HepG2 (cell line): Measurements from ENCODE around the gene SASH1. TPM values are rescaled to one million over a fixed set of nuclear protein-coding genes. Genes with fewer than 3 reads are reported as not detected.

Experiments used
- ATAC-seq: fragments of 200-7000 bp; cut with Tn5 transposase; 3 replicates; pipeline ENCODE4 v1.9.1; 2020; ENCODE audit warnings: mild to moderate bottlenecking, moderate library complexity
- BruUV-seq: library from RNA; stranded (reverse); fragments of 400-500 nt; replicated peaks from 2 replicates; lab custom pipeline; 2021; lab: Mats Ljungman, UMichigan
- CTCF ChIA-PET: fragments of 300-600 bp; formaldehyde crosslinking; extraction: SDS; loops from one replicate; lab custom pipeline; 2021; ENCODE audit warnings: low total read pairs, inconsistent platforms, low intra/inter-chr PET ratio; lab: Yijun Ruan, JAX
- POLR2A ChIA-PET: fragments of 350-600 bp; sonication (Branson Sonifier 250); formaldehyde crosslinking; loops from one replicate; lab custom pipeline; 2020; ENCODE audit warnings: antibody characterized with exemption, inconsistent platforms; lab: Yijun Ruan, JAX
- DNase-seq: peaks from one replicate; pipeline ENCODE4 v3.0.0-alpha.2; 2015; ENCODE audit warnings: low spot score
- FAIRE-seq: peaks from 3 replicates; lab custom pipeline; 2011; peaks lifted over from hg19 to GRCh38; lab: Jason Lieb, UNC
- H2AFZ ChIP-seq: one replicate; pipeline ENCODE4 v1.6.1; 2011; ENCODE audit warnings: low read length, inconsistent platforms
- H3K27ac ChIP-seq: fragments of 300-600 bp; 3 replicates; pipeline ENCODE4 v1.8.0; 2011; ENCODE audit warnings: mixed run types, mild to moderate bottlenecking, mixed read lengths, low read length, inconsistent platforms; ENCODE audit not compliant: insufficient read depth; ENCODE audit errors: extremely low read length
- H3K27me3 ChIP-seq, 2 experiments: fragments of 200-600 bp in 1 of 2; 2 replicates in 1 of 2; 3 replicates in 1 of 2; pipeline versions ENCODE4 v1.6.0 to v1.8.0; 2011; ENCODE audit warnings: low read length in 2 of 2, mild to moderate bottlenecking in 2 of 2, moderate library complexity in 2 of 2, inconsistent platforms in 1 of 2; ENCODE audit not compliant: insufficient read depth in 2 of 2, control insufficient read depth in 1 of 2
- H3K36me3 ChIP-seq, 2 experiments: fragments of 200-600 bp in 1 of 2; replicated peaks in 1 of 2; 2 replicates in 1 of 2; 3 replicates in 1 of 2; pipeline versions ENCODE4 v1.5.1 to v1.8.0; 2011; ENCODE audit warnings: low read length in 2 of 2, inconsistent platforms in 1 of 2; ENCODE audit not compliant: insufficient read depth in 2 of 2, control insufficient read depth in 1 of 2
- H3K4me1 ChIP-seq: 2 replicates; pipeline ENCODE4 v1.5.1; 2012; ENCODE audit warnings: low read length, inconsistent platforms; ENCODE audit not compliant: insufficient read depth
- H3K4me2 ChIP-seq: 2 replicates; pipeline ENCODE4 v1.6.0; 2011; ENCODE audit warnings: low read depth, low read length, inconsistent platforms
- H3K4me3 ChIP-seq, 3 experiments: fragments of 200-600 bp in 1 of 3; sonication (generic), shearing (Covaris generic) in 1 of 3; replicated peaks in 1 of 3; 2 replicates each; pipeline ENCODE4 v1.5.1; 2011 to 2016; ENCODE audit warnings: low read length in 3 of 3, inconsistent platforms in 2 of 3, low read depth in 2 of 3, mild to moderate bottlenecking in 2 of 3, control low read depth in 1 of 3, mixed read lengths in 1 of 3; ENCODE audit not compliant: insufficient read depth in 1 of 3
- H3K79me2 ChIP-seq: one replicate; pipeline ENCODE4 v1.6.1; 2011; ENCODE audit warnings: low read length, inconsistent platforms; ENCODE audit not compliant: insufficient read depth
- H3K9ac ChIP-seq: 2 replicates; pipeline ENCODE4 v1.6.0; 2011; ENCODE audit warnings: mild to moderate bottlenecking, low read depth, low read length, inconsistent platforms; ENCODE audit not compliant: insufficient read depth
- H3K9me3 ChIP-seq: 2 replicates; pipeline ENCODE4 v1.5.1; 2012; ENCODE audit warnings: mild to moderate bottlenecking, low read length
- H4K20me1 ChIP-seq: 2 replicates; pipeline ENCODE4 v1.6.0; 2011; ENCODE audit warnings: inconsistent platforms, mild to moderate bottlenecking, low read length, moderate library complexity; ENCODE audit not compliant: insufficient read depth
- BHLHE40 ChIP-seq: IDR thresholded peaks from 2 replicates; pipeline ENCODE4 v1.6.1; 2011; ENCODE audit warnings: low read length, improper control_type of control experiment
- KLF16 ChIP-seq, 2 experiments: sonication (generic) in 1 of 2; formaldehyde crosslinking in 1 of 2; IDR thresholded peaks; 2 replicates each; pipeline versions ENCODE4 v1.6.1 to v1.8.0; 2016 to 2023; ENCODE audit warnings: missing genetic modification reagents in 2 of 2, missing compliant biosample characterization in 1 of 2
- MYC ChIP-seq: sonication (generic); formaldehyde crosslinking; IDR thresholded peaks from 2 replicates; pipeline ENCODE4 v1.9.0; 2021; ENCODE audit warnings: missing genetic modification reagents, borderline replicate concordance
- POLR2A ChIP-seq, 2 experiments: IDR thresholded peaks; 2 replicates each; pipeline ENCODE4 v1.6.1; 2011; ENCODE audit warnings: low read depth in 2 of 2, low read length in 2 of 2, mild to moderate bottlenecking in 1 of 2, moderate library complexity in 1 of 2; ENCODE audit not compliant: insufficient read depth in 1 of 2
- PRPF4 ChIP-seq: fragments of 200-400 bp; formaldehyde crosslinking; IDR thresholded peaks from 2 replicates; pipeline ENCODE4 v1.6.1; 2016; ENCODE audit warnings: low read length, low read depth; ENCODE audit not compliant: poor library complexity, severe bottlenecking
- ZNF580 ChIP-seq: IDR thresholded peaks from 2 replicates; pipeline ENCODE4 v1.6.1; 2016; ENCODE audit warnings: low read depth, borderline replicate concordance
- ZNF740 ChIP-seq: sonication (generic); formaldehyde crosslinking; IDR thresholded peaks from 2 replicates; pipeline ENCODE4 v1.4.0; 2020; ENCODE audit warnings: missing genetic modification reagents
- ZNF878 ChIP-seq: sonication (generic); formaldehyde crosslinking; IDR thresholded peaks from 2 replicates; pipeline ENCODE4 v1.8.1; 2023; ENCODE audit warnings: mild to moderate bottlenecking, missing genetic modification reagents, moderate library complexity
- ZSCAN9 ChIP-seq: IDR thresholded peaks from 2 replicates; pipeline ENCODE4 v1.6.1; 2016; ENCODE audit warnings: borderline replicate concordance
- WGBS: methylation state at CpG from one replicate; pipeline ENCODE4 v1.1.6; 2017; ENCODE audit warnings: low lambda C conversion rate; 5-methylcytosine and 5-hydroxymethylcytosine counted together
- in situ Hi-C: cut with HindIII; loops from 2 replicates; pipeline ENCODE4 v1.10.0; 2017; ENCODE audit warnings: low pct_unique_long_range_greater_than_20kb; ENCODE audit not compliant: extremely low pct_ligation_motif_present
- intact Hi-C: fragments of 100-400 bp; cut with micrococcal nuclease; formaldehyde crosslinking; loops from one replicate; pipeline ENCODE4 v1.10.0; 2022; ENCODE audit not compliant: unreplicated experiment
- polyA plus RNA-seq, 8 experiments: library from polyadenylated mRNA; depleted of rRNA in 3 of 8; stranded (reverse) in 7 of 8; unstranded in 1 of 8; fragments of >200 nt; fragmentation: Illumina TruSeq in 4 of 8; extraction: Trizol in 4 of 8; gene quantifications; 2 replicates each; pipeline versions ENCODE4 v1.2.1 to v1.2.3, GENCODE V29; 2011 to 2016; ENCODE audit warnings: low read depth in 4 of 8, missing spikeins in 1 of 8, mixed read lengths in 1 of 8; ENCODE audit not compliant: insufficient read depth in 1 of 8
- total RNA-seq, 5 experiments: library from RNA; depleted of rRNA; stranded (reverse); fragments of >200 nt; fragmentation: Illumina TruSeq; extraction: Trizol; gene quantifications; 2 replicates each; pipeline ENCODE4 v1.2.3, GENCODE V29; 2016; ENCODE audit warnings: low read depth in 1 of 5

SASH1 gene
- total and polyA plus RNA-seq, 2 of the 13 experiments (the other 11 are each of a cell fraction or from before 2014, with no cell fraction given), result 7.5 to 8.2 TPM

GRCh38 chr6:148346681-148347440 is 4.2 kb downstream of the SASH1 start:
- CTCF ChIA-PET, result no interaction called here
- H3K4me2 ChIP-seq, result no peak overlapping the region
- POLR2A ChIA-PET, result no interaction called here
- H3K4me3 ChIP-seq, result no peak overlapping the region
- H2AFZ ChIP-seq, result no peak overlapping the region
- no peaks in the 10 kb centered on the region for H3K36me3 ChIP-seq
- intact Hi-C loops, result no loop called here
- no peak for ATAC-seq
- 78% methylated on average over 6 of the region's 6 CpGs for WGBS
- H3K27ac ChIP-seq, result no peak overlapping the region
- BruUV-seq, result no TSS peak
- peaks cover 18% of the 10 kb centered on the region for H3K79me2 ChIP-seq
- in situ Hi-C loops, result no loop called here
- H4K20me1 ChIP-seq, result 0 out of 2 replicates have a peak, but pooled peaks cover 4% of the 10 kb centered on the region
- H3K9me3 ChIP-seq, result no peaks in the 10 kb centered on the region
- H3K4me1 ChIP-seq, result peaks cover 39% of the 10 kb centered on the region
- no peak for FAIRE-seq
- no peak for DNase-seq
- no peaks in the 10 kb centered on the region; a peak in 1 of 5 replicates for H3K27me3 ChIP-seq
- no peak overlapping the region for H3K9ac ChIP-seq
- no peak for TF ChIP-seq ZNF740 (CRISPR knock-in tag)
- TF ChIP-seq ZNF878, result no peak
- TF ChIP-seq ZSCAN9 (CRISPR knock-in tag), result no peak
- TF ChIP-seq BHLHE40, result no peak
- no peak for TF ChIP-seq ZNF580 (CRISPR knock-in tag)
- TF ChIP-seq MYC (CRISPR knock-in tag), result no peak
- 0 out of 4 replicates have a peak, but pooled peaks of 1 of the 2 experiments have one; percentile 14 for TF ChIP-seq POLR2A (IDR thresholded peaks at IDR 0.05; ENCODE audit: insufficient read depth in 1 of 2, low read depth in 2 of 2, low read length in 2 of 2)
- TF ChIP-seq PRPF4, result no peak
- TF ChIP-seq KLF16 (CRISPR knock-in tag; IDR thresholded peaks at IDR 0.05), result no peak
